Mononuclear cell (primary cell): ENCODE results near the gene PHYHD1. TPM values are rescaled to one million over a fixed set of nuclear protein-coding genes. Genes with fewer than 3 reads are reported as not detected.
"Not testable (repeated sequence)": the region's sequence is repeated elsewhere in the genome, so short reads cannot be mapped to it uniquely, and the experiment has no call there.

Experiments
- H3K27me3 ChIP-seq: 2 replicates; pipeline ENCODE4 v1.6.0; 2011; ENCODE audit warnings: low read length, control low read depth; ENCODE audit not compliant: insufficient read depth
- H3K4me1 ChIP-seq: 2 replicates; pipeline ENCODE4 v1.5.1; 2011; ENCODE audit warnings: mild to moderate bottlenecking, low read length, control low read depth; ENCODE audit not compliant: insufficient read depth
- H3K4me3 ChIP-seq: 2 replicates; pipeline ENCODE4 v1.5.1; 2011; ENCODE audit warnings: mild to moderate bottlenecking, low read length, moderate library complexity
- H3K9me3 ChIP-seq: 2 replicates; pipeline ENCODE4 v1.5.1; 2011; ENCODE audit warnings: low read depth, mild to moderate bottlenecking, control low read depth, low read length
- total RNA-seq: library from RNA; depleted of rRNA; stranded (reverse); fragments of >200 nt; gene quantifications from one replicate; pipeline ENCODE4 v1.2.3, GENCODE V29; 2012

PHYHD1 gene
- total RNA-seq, 1 donor = 0.73 TPM

DNA sequence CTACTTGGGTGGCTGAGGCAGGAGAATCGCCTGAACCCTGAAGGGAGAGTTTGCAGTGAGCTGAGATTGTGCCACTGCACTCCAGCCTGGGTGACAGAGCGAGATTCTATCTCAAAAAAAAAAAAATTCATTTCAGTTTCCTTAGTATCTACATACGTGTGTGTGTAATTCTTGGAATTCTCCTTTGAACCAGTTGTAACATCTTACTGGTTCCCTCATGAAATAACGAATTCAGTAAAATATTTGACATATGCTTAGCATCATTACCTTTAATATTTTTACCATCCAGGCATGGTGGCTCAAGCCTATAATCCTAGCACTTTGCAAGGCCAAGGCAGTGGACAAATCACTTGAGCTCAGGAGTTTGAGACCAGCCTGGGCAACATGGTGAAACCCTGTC is 8.8 kb downstream of the PHYHD1 start:
- H3K4me3 ChIP-seq = no peak overlapping the region
- no peaks in the 10 kb centered on the region for H3K9me3 ChIP-seq
- H3K27me3 ChIP-seq = no peaks in the 10 kb centered on the region
- no peaks in the 10 kb centered on the region for H3K4me1 ChIP-seq

GRCh38 chr9:128933731-128934130 is 12.9 kb downstream of the PHYHD1 start:
- Histone ChIP-seq H3K4me3 (no peak overlapping the region), H3K4me1 (no peaks in the 10 kb centered on the region), H3K9me3 (no peaks in the 10 kb centered on the region), H3K27me3 (no peaks in the 10 kb centered on the region)

GRCh38 chr9:128936171-128936865 is 15.5 kb downstream of the PHYHD1 start:
- no peak overlapping the region for H3K4me3 ChIP-seq
- H3K9me3 ChIP-seq = no peaks in the 10 kb centered on the region
- no peaks in the 10 kb centered on the region for H3K4me1 ChIP-seq
- no peaks in the 10 kb centered on the region for H3K27me3 ChIP-seq

DNA sequence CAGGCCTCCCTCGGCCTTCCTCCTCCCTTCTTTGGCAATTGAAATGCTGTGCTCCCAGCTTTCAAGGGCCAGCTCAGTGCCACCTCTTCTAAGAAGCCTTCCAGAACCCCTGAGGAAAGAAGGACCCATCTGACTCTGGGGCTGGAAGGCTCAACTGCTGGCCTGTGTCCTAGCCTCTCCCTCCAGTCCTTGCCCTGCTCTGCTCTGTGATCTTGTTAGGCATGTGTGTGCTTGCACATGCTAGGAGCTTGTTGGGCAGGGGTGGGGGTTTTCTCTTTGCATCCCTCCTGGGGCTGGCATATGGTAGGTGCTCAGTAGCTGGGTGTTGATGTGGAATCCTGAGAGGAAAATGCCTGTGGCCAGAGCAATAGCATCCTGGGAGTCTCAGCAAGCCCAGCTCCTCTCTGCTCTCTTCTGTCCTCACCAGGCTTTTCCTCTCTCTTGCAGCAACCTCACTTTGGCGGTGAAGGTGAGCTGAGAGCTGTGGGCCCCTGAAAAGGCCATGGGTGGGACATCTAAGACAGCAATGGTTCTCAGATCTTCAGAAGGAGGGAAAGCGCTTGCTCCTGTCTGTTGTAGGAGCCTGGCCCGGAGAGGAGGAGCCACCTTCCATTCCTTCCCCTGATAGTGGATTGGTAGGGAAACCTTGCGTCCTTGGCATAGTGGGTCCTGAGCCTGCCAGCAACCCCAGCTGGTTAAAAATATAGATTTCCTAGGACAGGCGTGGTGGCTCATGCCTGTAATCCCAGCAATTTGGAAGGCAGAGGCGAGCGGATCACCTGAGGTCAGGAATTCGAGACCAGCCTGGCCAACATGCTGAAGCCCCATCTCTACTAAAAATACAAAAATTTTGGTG is 16.8 kb downstream of the PHYHD1 start:
- no peaks in the 10 kb centered on the region for H3K9me3 ChIP-seq
- no peaks in the 10 kb centered on the region for H3K27me3 ChIP-seq
- H3K4me3 ChIP-seq = no peak overlapping the region
- no peaks in the 10 kb centered on the region for H3K4me1 ChIP-seq

DNA sequence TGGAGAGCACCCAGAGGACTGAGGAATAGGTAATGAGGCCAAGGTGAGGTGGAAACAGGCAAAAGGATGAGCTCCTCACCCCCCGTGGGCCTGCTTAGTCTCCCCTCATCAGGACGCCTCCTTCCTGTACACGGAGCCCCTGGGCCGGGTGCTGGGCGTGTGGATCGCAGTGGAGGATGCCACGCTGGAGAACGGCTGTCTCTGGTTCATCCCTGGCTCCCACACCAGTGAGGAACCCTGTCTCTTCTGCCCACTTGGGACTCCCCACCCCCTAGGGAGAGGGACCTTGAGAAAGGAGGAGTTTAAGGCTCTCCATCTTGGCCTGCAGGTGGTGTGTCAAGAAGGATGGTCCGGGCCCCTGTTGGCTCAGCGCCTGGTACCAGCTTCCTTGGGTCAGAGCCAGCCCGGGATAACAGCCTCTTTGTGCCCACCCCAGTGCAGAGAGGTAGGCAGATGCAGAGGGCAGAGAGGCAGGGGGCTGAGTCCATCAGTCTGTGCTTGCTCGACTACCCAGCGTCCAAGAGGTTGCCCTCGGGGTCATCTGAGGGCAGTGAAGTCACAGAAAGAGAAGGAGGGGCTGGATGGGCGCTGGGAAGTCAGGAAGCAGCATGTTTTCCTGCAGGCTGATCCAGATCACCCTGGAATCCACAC is 19.6 kb downstream of the PHYHD1 start:
- H3K27me3 ChIP-seq = no peaks in the 10 kb centered on the region
- no peak overlapping the region for H3K4me3 ChIP-seq
- H3K9me3 ChIP-seq = no peaks in the 10 kb centered on the region
- H3K4me1 ChIP-seq = no peaks in the 10 kb centered on the region

DNA sequence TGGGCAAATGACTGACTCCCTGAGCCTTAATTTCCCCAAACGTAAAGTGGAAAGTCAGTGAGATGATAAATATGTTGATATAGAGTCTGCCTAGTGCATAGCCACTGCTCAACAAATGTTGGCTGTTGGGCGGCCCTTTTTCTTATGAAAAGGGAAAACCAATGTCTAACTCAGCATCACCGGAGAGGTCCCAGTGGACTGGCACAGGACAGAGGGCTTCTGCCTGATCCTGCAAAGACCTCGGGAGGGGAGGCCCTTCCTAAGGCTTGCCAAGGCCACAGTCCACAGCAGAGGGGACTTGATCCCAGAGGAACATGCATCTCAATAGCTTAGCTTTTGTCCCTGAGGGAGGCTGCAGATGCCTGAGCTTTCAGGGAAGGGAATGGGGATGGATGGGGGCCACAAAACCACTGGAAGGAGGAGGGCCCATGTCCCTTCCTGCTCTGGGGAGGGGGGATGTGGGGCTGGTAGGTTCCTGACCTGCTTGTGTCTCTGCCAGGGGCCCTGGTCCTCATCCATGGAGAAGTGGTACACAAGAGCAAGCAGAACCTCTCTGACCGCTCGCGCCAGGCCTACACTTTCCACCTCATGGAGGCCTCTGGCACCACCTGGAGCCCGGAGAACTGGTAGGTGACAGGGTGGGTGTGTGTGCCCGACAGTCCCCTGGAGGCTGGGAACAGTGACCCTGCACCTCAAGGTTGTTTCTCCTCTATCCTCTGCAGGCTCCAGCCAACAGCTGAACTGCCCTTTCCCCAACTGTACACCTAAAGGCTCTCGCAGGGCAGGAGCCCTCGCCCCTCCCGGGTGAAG is 20.4 kb downstream of the PHYHD1 start:
- Histone ChIP-seq H3K4me1 (peaks cover under 1% of the 10 kb centered on the region), H3K4me3 (no peak overlapping the region), H3K9me3 (no peaks in the 10 kb centered on the region), H3K27me3 (no peaks in the 10 kb centered on the region)

GRCh38 chr9:128943832-128944620 is 23.2 kb downstream of the PHYHD1 start:
- Histone ChIP-seq H3K9me3 (no peaks in the 10 kb centered on the region), H3K4me3 (no peak overlapping the region), H3K27me3 (no peaks in the 10 kb centered on the region), H3K4me1 (peaks cover 20% of the 10 kb centered on the region)

DNA sequence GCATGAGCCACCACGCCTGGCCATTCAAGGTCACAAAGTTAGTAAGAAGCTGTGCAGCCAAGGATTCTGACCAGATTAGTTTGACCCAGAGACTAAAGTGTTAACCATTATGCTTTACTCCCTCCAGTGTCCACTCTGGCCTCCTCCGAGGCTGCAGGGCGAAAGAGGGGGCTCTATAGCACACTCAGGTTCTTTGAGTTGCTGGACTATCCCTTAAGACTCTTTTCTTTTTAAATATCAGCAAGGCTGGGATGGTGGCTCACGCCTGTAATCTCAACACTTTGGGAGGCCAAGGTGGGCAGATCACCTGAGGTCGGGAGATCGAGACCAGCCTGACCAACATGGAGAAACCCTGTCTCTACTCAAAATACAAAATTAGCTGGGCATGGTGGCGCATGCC is 24.2 kb downstream of the PHYHD1 start:
- peaks cover 21% of the 10 kb centered on the region for H3K4me1 ChIP-seq
- not testable (repeated sequence) for H3K9me3 ChIP-seq, H3K27me3 ChIP-seq, H3K4me3 ChIP-seq

GRCh38 chr9:128945798-128946501 is 25.2 kb downstream of the PHYHD1 start:
- Histone ChIP-seq H3K4me1 (peaks cover 21% of the 10 kb centered on the region), H3K9me3 (no peaks in the 10 kb centered on the region), H3K27me3 (no peaks in the 10 kb centered on the region), H3K4me3 (no peak overlapping the region)

DNA sequence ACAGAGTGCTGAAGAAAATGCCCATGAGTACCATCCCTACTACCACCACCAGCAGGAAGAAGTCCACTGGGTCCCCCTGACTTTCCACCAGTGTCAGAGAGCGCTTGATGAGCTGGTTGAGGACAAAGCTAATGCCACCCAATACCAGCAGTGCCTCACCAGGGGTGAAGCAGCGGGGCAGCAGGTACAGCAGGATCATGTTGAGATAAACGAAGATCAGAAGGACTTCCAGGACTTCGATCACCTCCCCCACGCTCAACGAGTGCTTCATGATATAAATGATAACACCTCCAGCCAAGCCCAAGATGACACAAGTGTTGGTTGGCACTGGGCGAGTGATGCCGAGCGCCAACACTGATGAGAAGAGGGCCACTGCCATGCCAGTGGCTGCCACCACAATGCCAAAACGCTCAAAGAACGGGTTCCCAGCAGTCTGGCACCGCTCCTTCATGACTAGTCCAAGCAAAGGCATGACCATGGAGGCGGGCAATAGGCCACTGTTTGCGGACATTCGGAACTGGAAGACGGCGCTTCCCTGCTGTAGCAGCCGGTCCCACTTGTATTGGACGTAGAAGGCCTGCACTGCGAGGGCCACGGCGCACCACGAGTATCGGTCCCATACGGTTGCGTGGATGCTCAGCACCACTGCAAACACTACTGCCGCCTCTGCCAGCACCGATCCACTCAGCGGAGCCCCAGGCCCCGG is 25.9 kb downstream of the PHYHD1 start:
- no peaks in the 10 kb centered on the region for H3K27me3 ChIP-seq
- peaks cover 21% of the 10 kb centered on the region for H3K4me1 ChIP-seq
- no peaks in the 10 kb centered on the region for H3K9me3 ChIP-seq
- H3K4me3 ChIP-seq = peak overlapping the region; percentile 89

DNA sequence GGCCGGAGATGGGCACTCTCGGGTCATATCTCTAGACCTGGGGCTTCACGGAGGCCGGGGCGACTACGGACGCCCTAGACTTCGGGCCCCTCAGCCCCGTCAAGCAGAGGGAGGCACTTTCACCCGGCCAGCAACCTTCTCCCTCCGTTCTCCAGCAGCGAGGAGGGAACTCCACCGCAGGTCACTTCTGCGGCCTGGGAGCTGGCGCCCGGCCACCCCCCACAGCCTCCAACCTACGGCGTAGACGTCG is 26.4 kb downstream of the PHYHD1 start:
- Histone ChIP-seq H3K4me1 (peaks cover 21% of the 10 kb centered on the region), H3K27me3 (no peaks in the 10 kb centered on the region), H3K9me3 (no peaks in the 10 kb centered on the region), H3K4me3 (peak overlapping the region; percentile 89)

DNA sequence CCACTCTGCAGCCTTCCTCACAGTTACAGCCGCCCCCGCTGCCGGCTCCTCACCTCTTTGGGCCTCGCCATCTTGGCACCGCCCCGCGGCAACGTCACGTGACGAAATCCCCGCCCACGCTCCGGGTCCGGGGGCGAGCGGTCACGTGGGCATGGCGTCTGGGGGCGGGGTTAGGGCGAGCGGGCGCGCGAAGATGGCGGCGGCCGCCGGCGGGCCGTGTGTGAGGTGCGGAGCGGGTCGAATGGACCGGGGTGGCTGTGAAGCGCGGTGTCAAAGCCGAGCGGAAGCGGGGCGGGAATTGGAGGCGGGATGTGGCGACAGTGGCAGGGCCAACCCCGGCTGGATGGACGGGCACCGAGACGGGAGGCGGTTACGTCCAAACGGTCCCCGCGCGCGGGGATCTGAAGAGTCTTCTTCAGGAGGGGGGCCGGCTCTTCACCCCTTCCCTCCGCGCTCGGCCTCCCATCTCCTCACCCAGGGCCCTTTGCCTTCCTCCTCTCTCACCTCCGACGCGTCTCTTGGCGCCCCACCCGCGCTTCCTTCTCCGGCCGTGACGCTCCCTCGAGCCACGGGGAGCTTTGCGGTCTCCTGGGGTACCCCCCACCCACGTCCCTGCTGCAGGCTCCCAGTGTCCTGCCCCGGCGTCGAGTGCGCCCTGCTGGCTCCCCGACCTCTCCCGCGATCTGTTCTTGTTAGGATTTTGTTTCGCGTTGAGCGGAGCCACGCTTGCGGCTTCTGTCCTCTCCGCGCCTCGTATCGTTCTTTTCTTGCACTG is 26.9 kb downstream of the PHYHD1 start, which contains the start of the genes DOLK and NUP188:
DOLK (minus strand) TSS at position 77 of the 775 bp plus-strand sequence. CDS start 300 bp downstream, outside the sequence.
NUP188 (plus strand) TSS at position 173 of the 775 bp plus-strand sequence; CDS start at position 194, 21 bp downstream.
- Histone ChIP-seq H3K4me1 (peaks cover 21% of the 10 kb centered on the region), H3K9me3 (no peaks in the 10 kb centered on the region), H3K4me3 (peak within 1 kb of the TSS; percentile 89), H3K27me3 (no peaks in the 10 kb centered on the region)

GRCh38 chr9:128961403-128961802 is 40.6 kb downstream of the PHYHD1 start:
- not testable (repeated sequence) for H3K4me1 ChIP-seq, H3K9me3 ChIP-seq, H3K4me3 ChIP-seq, H3K27me3 ChIP-seq
